ENCODE data around the gene PRSS27. TPM values are rescaled to one million over a fixed set of nuclear protein-coding genes. Genes with fewer than 3 reads are reported as not detected.
A peak's percentile ranks its signal among the peaks of the same experiment; 100 is the strongest.

PRSS27 gene
- total RNA-seq, 4 donors from 2014 or later: 1.2 TPM; not detected in 2

- peak in 1 of 3 donors; percentile 37 for DNase-seq
- H3K9me3 ChIP-seq: no peaks in the 10 kb centered on the region
- H3K36me3 ChIP-seq: no peaks in the 10 kb centered on the region
- H3K27ac ChIP-seq: no peak overlapping the region
- TF ChIP-seq CTCF (IDR thresholded peaks at IDR 0.05) (no peak), POLR2A (IDR thresholded peaks at IDR 0.05) (no peak)
- H3K4me3 ChIP-seq: no peak overlapping the region
- no peaks in the 10 kb centered on the region for H3K27me3 ChIP-seq
- peaks cover 0 to 16% (median 8%) of the 10 kb centered on the region in 4 donors for H3K4me1 ChIP-seq
These were observed 29.9 kb upstream of the PRSS27 start for GRCh38 chr16:2749936-2750335.

DNA sequence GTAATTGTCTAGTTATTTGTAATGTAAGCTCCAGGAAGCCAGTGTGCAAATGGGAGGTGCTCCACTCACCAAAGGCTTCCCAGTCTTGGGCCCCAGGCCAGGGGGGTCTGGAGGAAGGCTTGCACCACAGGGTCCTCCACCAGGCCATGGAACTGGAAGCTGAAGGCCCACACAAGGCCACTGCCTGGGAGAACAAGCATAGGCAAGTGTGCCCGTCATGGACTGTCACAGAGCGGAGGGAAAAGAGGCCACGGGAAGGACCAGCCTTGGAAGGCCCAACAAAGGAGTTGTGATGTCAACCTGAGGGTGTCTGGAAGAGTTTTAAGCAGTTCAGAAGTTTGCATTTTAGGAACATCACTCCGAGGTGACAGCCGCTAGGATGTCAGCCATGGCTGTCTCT lies 29.5 kb upstream of the PRSS27 start:
- H3K4me3 ChIP-seq: no peak overlapping the region
- no peaks in the 10 kb centered on the region for H3K36me3 ChIP-seq
- H3K9me3 ChIP-seq: no peaks in the 10 kb centered on the region
- no peak overlapping the region for H3K27ac ChIP-seq
- H3K4me1 ChIP-seq: peaks cover 0 to 12% (median 3%) of the 10 kb centered on the region in 4 donors
- peak in 1 of 3 donors; percentile 34 for DNase-seq
- no peaks in the 10 kb centered on the region for H3K27me3 ChIP-seq
- no peak for TF ChIP-seq POLR2A (IDR thresholded peaks at IDR 0.05)
- TF ChIP-seq CTCF (IDR thresholded peaks at IDR 0.05): no peak

GRCh38 chr16:2748757-2749455 lies 28.9 kb upstream of the PRSS27 start:
- Histone ChIP-seq H3K4me1 (peaks cover 0 to 7% (median 0%) of the 10 kb centered on the region in 4 donors), H3K9me3 (no peaks in the 10 kb centered on the region), H3K36me3 (no peaks in the 10 kb centered on the region), H3K27ac (no peak overlapping the region), H3K27me3 (no peaks in the 10 kb centered on the region), H3K4me3 (no peak overlapping the region)
- DNase-seq: no peak
- no peak for TF ChIP-seq CTCF (IDR thresholded peaks at IDR 0.05)

- H3K9me3 ChIP-seq: no peaks in the 10 kb centered on the region
- no peak for DNase-seq
- no peak overlapping the region for H3K4me3 ChIP-seq
- TF ChIP-seq CTCF (IDR thresholded peaks at IDR 0.05): no peak
- TF ChIP-seq POLR2A (IDR thresholded peaks at IDR 0.05): no peak
- no peak overlapping the region for H3K27ac ChIP-seq
- H3K36me3 ChIP-seq: no peaks in the 10 kb centered on the region
- H3K4me1 ChIP-seq: no peaks in the 10 kb centered on the region
- H3K27me3 ChIP-seq: no peaks in the 10 kb centered on the region
These were observed 25.9 kb upstream of the PRSS27 start for GRCh38 chr16:2745961-2746360.

- no peak for DNase-seq
- Histone ChIP-seq H3K27ac (no peak overlapping the region), H3K4me1 (no peaks in the 10 kb centered on the region), H3K4me3 (no peak overlapping the region), H3K27me3 (no peaks in the 10 kb centered on the region), H3K36me3 (no peaks in the 10 kb centered on the region), H3K9me3 (no peaks in the 10 kb centered on the region)
- TF ChIP-seq CTCF (IDR thresholded peaks at IDR 0.05) (no peak), POLR2A (IDR thresholded peaks at IDR 0.05) (no peak)
These were observed 25.3 kb upstream of the PRSS27 start for GRCh38 chr16:2745116-2745890.

All from Peyer's patch (tissue), 4 donors.